K562 (cell line): ENCODE measurements around the gene DDAH2. TPM values are rescaled to one million over a fixed set of nuclear protein-coding genes. Genes with fewer than 3 reads are reported as not detected.

Source experiments
- CBFA2T3 ChIP-seq: fragments of 450-650 bp; IDR thresholded peaks from 2 replicates; pipeline ENCODE4 v1.6.1; 2017
- CREM ChIP-seq: IDR thresholded peaks from 2 replicates; pipeline ENCODE4 v1.6.1; 2014; ENCODE audit warnings: antibody characterized with exemption, low read depth
- EP400 ChIP-seq: fragments of 450-650 bp; IDR thresholded peaks from 2 replicates; pipeline ENCODE4 v1.6.1; 2017; ENCODE audit warnings: antibody characterized with exemption, mild to moderate bottlenecking, moderate library complexity
- HDAC2 ChIP-seq: fragments of 450-650 bp; IDR thresholded peaks from 2 replicates; pipeline ENCODE4 v1.6.1; 2016; ENCODE audit warnings: mild to moderate bottlenecking
- JUNB ChIP-seq: fragments of 450-650 bp; formaldehyde crosslinking; conservative IDR thresholded peaks from 2 replicates; pipeline ENCODE4 v1.4.0; 2020; ENCODE audit warnings: mild to moderate bottlenecking
- LCOR ChIP-seq: sonication (generic); formaldehyde crosslinking; IDR thresholded peaks from 2 replicates; pipeline ENCODE4 v1.8.0; 2022; ENCODE audit warnings: mild to moderate bottlenecking, missing genetic modification reagents
- MEF2D ChIP-seq: conservative IDR thresholded peaks from 2 replicates; pipeline ENCODE4 v1.6.1; 2016; ENCODE audit warnings: low read depth, missing genetic modification characterization, missing compliant biosample characterization
- PTRF ChIP-seq: fragments of 450-650 bp; IDR thresholded peaks from 2 replicates; pipeline ENCODE4 v1.6.1; 2016; ENCODE audit warnings: mild to moderate bottlenecking, missing genetic modification characterization, missing compliant biosample characterization
- SAFB2 ChIP-seq: fragments of 200-400 bp; formaldehyde crosslinking; IDR thresholded peaks from 2 replicates; pipeline ENCODE4 v1.6.1; 2018; ENCODE audit warnings: borderline replicate concordance, low read length, low read depth, moderate library complexity; ENCODE audit not compliant: severe bottlenecking
- SMAD3 ChIP-seq: fragments of 450-650 bp; formaldehyde crosslinking; conservative IDR thresholded peaks from 2 replicates; pipeline ENCODE4 v1.4.0; 2020; ENCODE audit warnings: mild to moderate bottlenecking
- TBP ChIP-seq: optimal IDR thresholded peaks from 2 replicates; pipeline ENCODE3; 2011; ENCODE audit warnings: low read depth, low read length, improper control_type of control experiment
- ZBTB26 ChIP-seq: fragments of 450-650 bp; formaldehyde crosslinking; IDR thresholded peaks from 2 replicates; pipeline ENCODE4 v1.4.0; 2022; ENCODE audit warnings: missing genetic modification characterization
- ZKSCAN8 ChIP-seq: fragments of 200-800 bp; sonication (Bioruptor generic); IDR thresholded peaks from 2 replicates; pipeline ENCODE4 v1.6.1; 2016; ENCODE audit warnings: missing genetic modification characterization, missing compliant biosample characterization
- polyA plus RNA-seq, 8 experiments: library from polyadenylated mRNA; depleted of rRNA in 4 of 8; stranded (reverse) in 5 of 8; unstranded in 3 of 8; fragments of >200 nt; fragmentation: Nextera tagmentation in 2 of 8; fragmentation: Illumina TruSeq in 1 of 8; extraction: Ambion mirVana in 2 of 8; extraction: Trizol in 1 of 8; gene quantifications; 2 replicates each; pipeline versions ENCODE4 v1.2.1 to v1.2.3, GENCODE V29; 2011 to 2014; ENCODE audit warnings: inconsistent platforms in 1 of 8, missing spikeins in 1 of 8
- total RNA-seq, 7 experiments: library from RNA; depleted of rRNA in 6 of 7; stranded (reverse); fragments of >200 nt in 6 of 7; fragmentation: Illumina TruSeq in 2 of 7; extraction: Trizol in 2 of 7; gene quantifications; 2 replicates each; pipeline versions ENCODE4 v1.2.1 to v1.2.3, GENCODE V29; 2011 to 2021; ENCODE audit warnings: low replicate concordance in 1 of 7
- TF ChIP-seq, protein P1 (sequence below): fragments of 250-450 bp; sonication (Bioruptor Pico); IDR thresholded peaks from 2 replicates; pipeline ENCODE4 v1.5.0; 2020; ENCODE audit warnings: mild to moderate bottlenecking, borderline replicate concordance
- TF ChIP-seq, protein P2 (sequence below): fragments of 200-800 bp; sonication (Bioruptor generic); IDR thresholded peaks from 2 replicates; pipeline ENCODE4 v1.6.1; 2017; ENCODE audit warnings: missing genetic modification characterization, missing compliant biosample characterization
- TF ChIP-seq, protein P3 (sequence below): sonication (generic); formaldehyde crosslinking; IDR thresholded peaks from 2 replicates; pipeline ENCODE4 v1.9.0; 2022; ENCODE audit warnings: mild to moderate bottlenecking, missing genetic modification reagents

Gene DDAH2
- total and polyA plus RNA-seq, 9 of the 15 experiments (the other 6 are each of a cell fraction or from before 2014, with no cell fraction given) = 1.8 to 45.4 (median 21.4) TPM

DNA sequence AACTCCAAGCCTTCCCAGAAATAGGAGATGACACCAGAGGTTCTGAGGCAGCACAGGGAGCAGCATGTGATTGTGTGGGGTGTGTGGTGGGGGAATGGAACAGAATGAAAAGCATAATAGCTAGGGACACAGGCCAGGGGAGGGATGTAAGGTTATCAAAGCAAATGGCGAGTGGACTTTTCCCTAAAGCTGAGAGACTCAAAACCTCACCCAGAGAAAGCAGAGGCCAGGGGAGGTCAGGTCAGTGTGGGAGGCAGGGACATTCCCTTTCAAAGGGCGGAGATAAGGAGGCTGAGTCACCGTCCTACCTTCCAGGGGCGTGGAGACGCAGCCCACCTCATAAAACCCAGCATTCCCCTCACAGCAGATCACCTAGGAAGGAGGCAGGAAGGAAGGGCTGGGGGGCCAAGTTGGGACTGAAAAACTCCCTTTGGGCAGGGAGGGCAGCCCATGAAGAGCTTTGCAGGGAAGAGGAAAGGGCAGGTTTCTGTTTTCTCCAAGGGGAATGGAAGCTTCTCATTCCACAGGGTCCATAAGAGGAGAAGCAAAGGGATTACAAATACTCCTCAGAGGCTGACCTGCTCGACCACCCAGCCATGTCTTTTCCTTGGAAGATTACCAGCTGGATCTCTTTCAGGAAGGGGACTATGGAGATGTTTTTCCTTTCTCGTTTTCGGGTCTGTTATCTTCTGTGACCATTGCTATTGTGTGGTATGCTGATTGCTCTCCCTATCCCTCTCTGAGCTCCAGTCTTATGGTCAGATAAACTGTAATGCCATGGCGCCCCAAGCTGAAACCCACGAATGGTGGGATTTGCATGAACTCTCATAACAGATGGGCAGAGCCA is 38.6 kb downstream of the DDAH2 start (continued):
- peak; percentile 75; the same call in 1 of the 2 replicates for TF ChIP-seq SMAD3 (CRISPR knock-in tag)
- TF ChIP-seq MEF2D (tag) = peak; percentile 56; the same call in 1 of the 2 replicates
- TF ChIP-seq PTRF = peak; percentile 7; the same call in 1 of the 2 replicates
- TF ChIP-seq CBFA2T3 = peak; percentile 96
- TF ChIP-seq, protein P1, sequence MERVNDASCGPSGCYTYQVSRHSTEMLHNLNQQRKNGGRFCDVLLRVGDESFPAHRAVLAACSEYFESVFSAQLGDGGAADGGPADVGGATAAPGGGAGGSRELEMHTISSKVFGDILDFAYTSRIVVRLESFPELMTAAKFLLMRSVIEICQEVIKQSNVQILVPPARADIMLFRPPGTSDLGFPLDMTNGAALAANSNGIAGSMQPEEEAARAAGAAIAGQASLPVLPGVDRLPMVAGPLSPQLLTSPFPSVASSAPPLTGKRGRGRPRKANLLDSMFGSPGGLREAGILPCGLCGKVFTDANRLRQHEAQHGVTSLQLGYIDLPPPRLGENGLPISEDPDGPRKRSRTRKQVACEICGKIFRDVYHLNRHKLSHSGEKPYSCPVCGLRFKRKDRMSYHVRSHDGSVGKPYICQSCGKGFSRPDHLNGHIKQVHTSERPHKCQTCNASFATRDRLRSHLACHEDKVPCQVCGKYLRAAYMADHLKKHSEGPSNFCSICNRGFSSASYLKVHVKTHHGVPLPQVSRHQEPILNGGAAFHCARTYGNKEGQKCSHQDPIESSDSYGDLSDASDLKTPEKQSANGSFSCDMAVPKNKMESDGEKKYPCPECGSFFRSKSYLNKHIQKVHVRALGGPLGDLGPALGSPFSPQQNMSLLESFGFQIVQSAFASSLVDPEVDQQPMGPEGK (CRISPR knock-in tag) = peak; percentile 78; the same call in 1 of the 2 replicates
- TF ChIP-seq CREM = peak; percentile 71
- no peak for TF ChIP-seq SAFB2
- peak; percentile 10 for TF ChIP-seq TBP
- peak; percentile 95 for TF ChIP-seq HDAC2
- peak; percentile 90 for TF ChIP-seq LCOR (CRISPR knock-in tag)
- TF ChIP-seq JUNB = peak; percentile 89
- no peak for TF ChIP-seq ZKSCAN8 (CRISPR knock-in tag)
- TF ChIP-seq, protein P2, sequence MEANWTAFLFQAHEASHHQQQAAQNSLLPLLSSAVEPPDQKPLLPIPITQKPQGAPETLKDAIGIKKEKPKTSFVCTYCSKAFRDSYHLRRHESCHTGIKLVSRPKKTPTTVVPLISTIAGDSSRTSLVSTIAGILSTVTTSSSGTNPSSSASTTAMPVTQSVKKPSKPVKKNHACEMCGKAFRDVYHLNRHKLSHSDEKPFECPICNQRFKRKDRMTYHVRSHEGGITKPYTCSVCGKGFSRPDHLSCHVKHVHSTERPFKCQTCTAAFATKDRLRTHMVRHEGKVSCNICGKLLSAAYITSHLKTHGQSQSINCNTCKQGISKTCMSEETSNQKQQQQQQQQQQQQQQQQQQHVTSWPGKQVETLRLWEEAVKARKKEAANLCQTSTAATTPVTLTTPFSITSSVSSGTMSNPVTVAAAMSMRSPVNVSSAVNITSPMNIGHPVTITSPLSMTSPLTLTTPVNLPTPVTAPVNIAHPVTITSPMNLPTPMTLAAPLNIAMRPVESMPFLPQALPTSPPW (CRISPR knock-in tag) = peak; percentile 70
- peak; percentile 78 for TF ChIP-seq EP400
- peak; percentile 86 for TF ChIP-seq ZBTB26 (CRISPR knock-in tag)
- TF ChIP-seq, protein P3, sequence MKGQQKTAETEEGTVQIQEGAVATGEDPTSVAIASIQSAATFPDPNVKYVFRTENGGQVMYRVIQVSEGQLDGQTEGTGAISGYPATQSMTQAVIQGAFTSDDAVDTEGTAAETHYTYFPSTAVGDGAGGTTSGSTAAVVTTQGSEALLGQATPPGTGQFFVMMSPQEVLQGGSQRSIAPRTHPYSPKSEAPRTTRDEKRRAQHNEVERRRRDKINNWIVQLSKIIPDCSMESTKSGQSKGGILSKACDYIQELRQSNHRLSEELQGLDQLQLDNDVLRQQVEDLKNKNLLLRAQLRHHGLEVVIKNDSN = peak; percentile 46; the same call in 1 of the 2 replicates
